Kidney (tissue), 14 donors: ENCODE measurements around the gene CHMP1A. TPM values are rescaled to one million over a fixed set of nuclear protein-coding genes. Genes with fewer than 3 reads are reported as not detected.
"Not testable (repeated sequence)": the region's sequence is repeated elsewhere in the genome, so short reads cannot be mapped to it uniquely, and the experiment has no call there.

Experiments
- DNase-seq, 5 donors: peaks; one replicate each; pipeline ENCODE4 v3.0.0-alpha.2; 2013 to 2020
- FAIRE-seq: peaks from 2 replicates; lab custom pipeline; 2012; peaks lifted over from hg19 to GRCh38; lab: Jason Lieb, UNC
- H3K27ac ChIP-seq, 2 donors: one replicate each; pipeline ENCODE4 v1.7.0; 2013; ENCODE audit warnings: low read depth in 2 of 2, low read length in 2 of 2, inconsistent platforms in 1 of 2
- H3K27me3 ChIP-seq: one replicate; pipeline ENCODE4 v1.7.1; 2013; ENCODE audit warnings: low read length, inconsistent platforms; ENCODE audit not compliant: control insufficient read depth, insufficient read depth
- H3K36me3 ChIP-seq, 3 donors: one replicate each; pipeline versions ENCODE4 v1.7.0 to v1.7.1; 2013; ENCODE audit warnings: low read length in 3 of 3, control low read depth in 1 of 3, inconsistent platforms in 1 of 3; ENCODE audit not compliant: insufficient read depth in 3 of 3, control insufficient read depth in 2 of 3
- H3K4me1 ChIP-seq, 3 donors: one replicate each; pipeline versions ENCODE4 v1.7.0 to v1.7.1; 2013; ENCODE audit warnings: low read length in 3 of 3, inconsistent platforms in 1 of 3, low read depth in 1 of 3; ENCODE audit not compliant: control insufficient read depth in 2 of 3, insufficient read depth in 2 of 3
- H3K4me3 ChIP-seq, 3 donors: one replicate each; pipeline versions ENCODE4 v1.7.0 to v1.8.1; 2013; ENCODE audit warnings: low read length in 3 of 3, control low read depth in 1 of 3, inconsistent platforms in 1 of 3
- H3K9ac ChIP-seq, 3 donors: one replicate each; pipeline versions ENCODE4 v1.7.0 to v1.7.1; 2013; ENCODE audit warnings: low read length in 3 of 3, control low read depth in 1 of 3, inconsistent platforms in 1 of 3
- H3K9me3 ChIP-seq, 3 donors: one replicate each; pipeline versions ENCODE4 v1.7.0 to v1.7.1; 2013; ENCODE audit warnings: low read length in 3 of 3, control low read depth in 1 of 3, inconsistent platforms in 1 of 3; ENCODE audit not compliant: control insufficient read depth in 2 of 3, insufficient read depth in 1 of 3
- intact Hi-C: fragments of 100-400 bp; cut with DNase I; formaldehyde crosslinking; loops from one replicate; pipeline ENCODE4 v1.11.1; 2022
- polyA plus RNA-seq: library from polyadenylated mRNA; stranded (reverse); fragments of 350-450 nt; fragmentation: Illumina TruSeq; extraction: RNeasy Lipid Tissue Mini Kit (QIAGEN cat#74804); gene quantifications from one replicate; pipeline ENCODE4 v1.2.3, GENCODE V29; 2014; ENCODE audit warnings: low read depth, low replicate concordance; ENCODE audit not compliant: insufficient read depth
- total RNA-seq: library from RNA; stranded (reverse); fragmentation: NEBNext Ultra II Directional; extraction: Animal tissue kit (Norgen Biotek cat#: 25700); gene quantifications from one replicate; pipeline ENCODE4 v1.2.1, GENCODE V29; 2021
- TF ChIP-seq, protein P1 (sequence below): IDR thresholded peaks from 3 replicates; pipeline ENCODE4 v1.5.1; 2012; ENCODE audit warnings: mild to moderate bottlenecking, moderate library complexity, borderline replicate concordance; ENCODE audit not compliant: insufficient read depth; ENCODE audit errors: extremely low read depth
- donor health status: control.
- donor health status: control.
- donor health status: control.
- donor health status: control.
- donor health status: control.
- donor health status: DM: yes; HTN: yes; CAD: no.
- donor health status: Normal renal cell carcinoma (clear cell type).

CHMP1A gene
- total and polyA plus RNA-seq, 2 donors from 2014 or later: 71.3 to 96.1 TPM

- Histone ChIP-seq H3K4me3 (no peak overlapping the region), H3K4me1 (peaks cover 0 to 3% (median 0%) of the 10 kb centered on the region in 3 donors), H3K36me3 (no peaks in the 10 kb centered on the region), H3K27me3 (no peaks in the 10 kb centered on the region), H3K27ac (no peak overlapping the region), H3K9ac (no peak overlapping the region), H3K9me3 (no peaks in the 10 kb centered on the region)
- TF ChIP-seq, protein P1, sequence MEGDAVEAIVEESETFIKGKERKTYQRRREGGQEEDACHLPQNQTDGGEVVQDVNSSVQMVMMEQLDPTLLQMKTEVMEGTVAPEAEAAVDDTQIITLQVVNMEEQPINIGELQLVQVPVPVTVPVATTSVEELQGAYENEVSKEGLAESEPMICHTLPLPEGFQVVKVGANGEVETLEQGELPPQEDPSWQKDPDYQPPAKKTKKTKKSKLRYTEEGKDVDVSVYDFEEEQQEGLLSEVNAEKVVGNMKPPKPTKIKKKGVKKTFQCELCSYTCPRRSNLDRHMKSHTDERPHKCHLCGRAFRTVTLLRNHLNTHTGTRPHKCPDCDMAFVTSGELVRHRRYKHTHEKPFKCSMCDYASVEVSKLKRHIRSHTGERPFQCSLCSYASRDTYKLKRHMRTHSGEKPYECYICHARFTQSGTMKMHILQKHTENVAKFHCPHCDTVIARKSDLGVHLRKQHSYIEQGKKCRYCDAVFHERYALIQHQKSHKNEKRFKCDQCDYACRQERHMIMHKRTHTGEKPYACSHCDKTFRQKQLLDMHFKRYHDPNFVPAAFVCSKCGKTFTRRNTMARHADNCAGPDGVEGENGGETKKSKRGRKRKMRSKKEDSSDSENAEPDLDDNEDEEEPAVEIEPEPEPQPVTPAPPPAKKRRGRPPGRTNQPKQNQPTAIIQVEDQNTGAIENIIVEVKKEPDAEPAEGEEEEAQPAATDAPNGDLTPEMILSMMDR: no peak
- DNase-seq: no peak
- intact Hi-C loops: no loop called here
- FAIRE-seq: no peak
Observed at GRCh38 chr16:89672177-89672941, 14.9 kb upstream of the CHMP1A start.

DNA sequence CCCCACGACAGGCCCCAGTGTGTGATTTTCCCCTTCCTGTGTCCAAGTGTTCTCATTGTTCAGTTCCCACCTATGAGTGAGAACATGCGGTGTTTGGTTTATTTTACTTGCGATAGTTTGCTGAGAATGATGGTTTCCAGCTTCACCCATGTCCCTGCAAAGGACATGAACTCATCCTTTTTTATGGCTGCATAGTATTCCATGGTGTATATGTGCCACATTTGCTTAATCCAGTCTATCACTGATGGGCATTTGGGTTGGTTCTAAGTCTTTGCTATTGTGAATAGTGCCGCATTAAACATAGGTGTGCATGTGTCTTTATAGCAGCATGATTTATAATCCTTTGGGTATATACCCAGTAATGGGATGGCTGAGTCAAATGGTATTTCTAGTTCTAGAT is 14.1 kb upstream of the CHMP1A start:
- H3K4me3 ChIP-seq, FAIRE-seq, intact Hi-C loops: not testable (repeated sequence)

GRCh38 chr16:89670496-89671431 is 13.3 kb upstream of the CHMP1A start:
- intact Hi-C loops: no loop called here
- TF ChIP-seq, protein P1: no peak
- Histone ChIP-seq H3K27ac (no peak overlapping the region), H3K4me1 (peaks cover 0 to 3% (median 0%) of the 10 kb centered on the region in 3 donors), H3K27me3 (no peaks in the 10 kb centered on the region), H3K9ac (no peak overlapping the region), H3K4me3 (no peak overlapping the region), H3K36me3 (no peaks in the 10 kb centered on the region), H3K9me3 (no peaks in the 10 kb centered on the region)
- FAIRE-seq (no peak), DNase-seq (peak in 1 of 5 donors; percentile 4)

More for the DNA sequence above, 14.1 kb upstream of the CHMP1A start:
- not testable (repeated sequence) for H3K27me3 ChIP-seq, H3K9me3 ChIP-seq, H3K27ac ChIP-seq, H3K9ac ChIP-seq, DNase-seq, H3K36me3 ChIP-seq, H3K4me1 ChIP-seq

- FAIRE-seq (no peak), DNase-seq (no peak)
- no peak overlapping the region for H3K27ac ChIP-seq
- TF ChIP-seq, protein P1: no peak
- no peaks in the 10 kb centered on the region for H3K9me3 ChIP-seq
- H3K36me3 ChIP-seq: no peaks in the 10 kb centered on the region
- H3K9ac ChIP-seq: no peak overlapping the region
- no peaks in the 10 kb centered on the region for H3K27me3 ChIP-seq
- H3K4me3 ChIP-seq: no peak overlapping the region
- intact Hi-C loops: no loop called here
- H3K4me1 ChIP-seq: peaks cover 0 to 3% (median 0%) of the 10 kb centered on the region in 3 donors
Observed at GRCh38 chr16:89669755-89670154, 12.2 kb upstream of the CHMP1A start.
